Activated naive CD8-positive, alpha-beta T cell treated with anti-CD3 and anti-CD28 coated beads, Interleukin-2, amount 50 U/mL, for 16 hours (primary cell): ENCODE data around the gene RWDD2A.
"Not testable (repeated sequence)": the region's sequence is repeated elsewhere in the genome, so short reads cannot be mapped to it uniquely, and the experiment has no call there.

Source experiments
- DNase-seq: peaks from one replicate; pipeline ENCODE4 v3.0.0-alpha.2; 2020; ENCODE audit warnings: low read depth, low spot score

The RWDD2A gene

GRCh38 chr6:83192871-83193746, at the start of gene RWDD2A, which contains the start of gene PGM3:
TSS of gene RWDD2A (plus strand) at chr6:83193357. CDS start at chr6:83194452, 1,095 bp downstream.
TSS of gene PGM3 (minus strand) at chr6:83193265. CDS start at chr6:83191012, 2,253 bp downstream.
- peak; percentile 77 for DNase-seq

DNA sequence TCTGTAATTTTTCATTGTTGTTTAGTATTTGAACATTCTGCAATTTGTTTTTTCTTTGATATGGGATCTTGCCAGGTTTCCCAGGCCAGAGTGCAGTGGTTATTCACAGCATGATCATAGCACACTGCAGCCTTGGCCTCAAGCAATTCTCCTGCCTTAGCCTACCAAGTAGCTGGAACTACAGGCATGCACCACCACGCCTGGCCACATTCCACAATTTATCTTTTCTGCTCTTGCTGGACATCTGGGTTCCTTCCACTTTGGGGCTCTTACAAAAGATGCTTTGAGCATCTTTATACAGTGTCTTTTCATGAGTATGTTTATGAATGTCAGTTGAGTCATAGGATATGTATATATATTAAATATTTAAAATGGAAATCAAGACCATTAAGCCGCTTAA, 42.0 kb upstream of the RWDD2A start:
- no peak for DNase-seq

GRCh38 chr6:83152913-83153312, 40.2 kb upstream of the RWDD2A start:
- no peak for DNase-seq

DNA sequence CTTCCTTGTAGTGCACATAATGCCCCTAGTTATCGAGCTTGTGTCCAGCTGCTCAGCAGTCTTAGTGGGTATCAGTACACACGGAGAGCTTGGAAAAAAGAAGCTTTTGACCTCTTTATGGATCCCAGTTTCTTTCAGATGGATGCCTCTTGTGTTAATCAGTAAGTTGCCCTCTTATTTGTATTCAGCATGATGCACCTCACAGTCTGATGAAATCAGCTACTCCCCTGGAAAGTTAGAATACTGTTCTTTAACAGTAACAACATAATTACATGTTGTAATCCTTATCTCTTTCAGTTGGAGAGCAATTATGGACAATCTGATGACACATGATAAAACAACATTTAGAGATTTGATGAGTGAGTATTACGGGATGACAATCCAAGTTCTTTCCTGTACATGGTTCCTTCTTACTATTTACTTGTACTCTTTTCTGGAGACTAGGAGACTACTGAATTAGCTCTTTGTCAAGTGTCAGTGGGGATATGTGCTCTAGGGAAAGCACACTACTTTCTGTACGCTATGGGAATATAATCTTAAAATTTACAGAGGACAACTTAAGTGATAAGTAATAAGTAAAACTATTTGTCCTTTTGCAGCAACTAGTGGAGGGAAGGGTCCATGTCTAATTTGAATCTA, 39.2 kb upstream of the RWDD2A start:
- no peak for DNase-seq

DNA sequence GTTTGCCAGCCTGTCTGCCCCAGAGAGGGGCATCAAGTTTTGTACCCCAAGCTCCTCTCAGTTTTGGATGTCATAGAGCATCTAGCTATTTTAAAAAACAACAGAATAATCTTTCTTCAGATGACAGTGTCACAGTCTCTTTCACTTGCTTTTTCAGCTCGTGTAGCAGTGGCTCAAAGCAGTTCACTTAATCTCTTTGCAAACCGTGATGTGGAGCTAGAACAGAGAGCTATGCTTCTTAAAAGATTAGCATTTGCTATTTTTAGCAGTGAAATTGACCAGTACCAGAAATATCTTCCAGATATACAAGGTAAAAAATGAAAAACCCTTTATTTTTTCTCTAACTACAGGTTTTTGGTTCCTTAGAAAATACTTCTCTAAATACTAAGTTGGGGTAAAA, 37.4 kb upstream of the RWDD2A start:
- DNase-seq = no peak

- DNase-seq = no peak
Measured at GRCh38 chr6:83160167-83160566, 33.0 kb upstream of the RWDD2A start.

- DNase-seq = no peak
Measured at GRCh38 chr6:83167726-83168278, 25.4 kb upstream of the RWDD2A start.

GRCh38 chr6:83168556-83168955, 24.6 kb upstream of the RWDD2A start:
- DNase-seq = no peak

DNA sequence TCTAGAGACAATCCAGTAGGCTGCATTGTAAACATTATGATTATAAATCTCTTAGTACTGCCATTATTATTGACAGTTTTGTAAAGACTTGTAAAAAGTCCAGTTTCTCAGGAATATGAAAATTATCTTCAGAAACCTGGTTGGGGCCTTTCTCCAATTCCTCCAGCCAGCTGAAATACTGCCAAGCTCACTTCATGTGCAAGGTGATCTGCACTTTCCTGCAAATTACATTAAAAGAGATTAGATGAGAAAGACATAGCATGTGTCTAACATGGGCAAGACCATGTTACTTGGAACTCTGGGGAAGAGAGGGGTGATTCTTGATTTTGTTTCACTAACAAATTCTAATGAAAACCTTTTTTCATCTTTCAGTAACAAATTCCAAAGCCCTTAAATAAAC, 24.1 kb upstream of the RWDD2A start:
- DNase-seq = no peak

GRCh38 chr6:83169511-83169910, 23.6 kb upstream of the RWDD2A start:
- no peak for DNase-seq

DNA sequence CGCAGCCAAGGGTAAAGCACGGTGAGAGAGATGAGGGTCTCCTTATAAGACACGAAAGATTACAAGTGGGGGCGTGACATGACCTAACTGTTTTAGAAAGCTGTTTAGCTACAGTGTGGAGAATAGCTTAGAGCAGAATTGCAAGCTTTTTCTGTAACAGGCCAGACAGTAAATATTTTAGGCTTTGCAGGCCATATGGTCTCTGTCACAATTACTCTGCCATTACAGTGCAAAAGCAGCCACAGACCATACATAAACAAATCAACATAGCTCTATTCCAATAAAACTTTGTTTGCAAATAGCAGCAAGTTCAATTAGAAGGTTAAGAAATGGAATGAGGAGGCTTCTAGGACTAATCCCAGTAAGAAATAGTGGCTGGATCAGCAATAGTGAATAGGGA, 16.9 kb upstream of the RWDD2A start:
- no peak for DNase-seq

DNA sequence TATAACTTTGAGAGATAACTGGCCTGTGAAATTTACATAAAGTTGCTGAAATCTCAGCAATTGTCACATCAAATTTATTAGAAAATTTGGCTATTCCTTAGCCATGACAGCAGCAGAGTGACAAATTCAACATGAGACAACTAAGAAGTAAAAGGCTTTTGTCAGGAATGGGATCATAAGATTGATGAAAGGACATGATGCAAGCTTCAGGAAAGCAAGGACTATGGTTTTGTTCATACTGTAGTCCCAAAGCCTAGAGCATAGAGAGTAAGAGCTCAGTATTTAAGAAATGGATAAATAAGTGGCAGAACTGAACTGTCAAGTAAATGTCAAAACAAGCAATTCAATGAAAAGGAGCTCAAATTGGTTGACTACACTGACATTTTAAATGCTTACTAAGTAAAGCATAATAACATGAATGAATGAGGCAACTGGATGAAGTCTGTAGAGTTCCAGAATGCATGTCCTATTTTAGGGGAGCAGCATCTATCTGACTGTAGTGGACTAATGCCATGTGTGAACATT, 12.7 kb upstream of the RWDD2A start:
- DNase-seq = no peak

GRCh38 chr6:83182114-83182513, 11.0 kb upstream of the RWDD2A start:
- no peak for DNase-seq

- no peak for DNase-seq
Measured at GRCh38 chr6:83183082-83183828, 9.9 kb upstream of the RWDD2A start.

- DNase-seq = no peak
Measured at GRCh38 chr6:83185096-83185495, 8.1 kb upstream of the RWDD2A start.

DNA sequence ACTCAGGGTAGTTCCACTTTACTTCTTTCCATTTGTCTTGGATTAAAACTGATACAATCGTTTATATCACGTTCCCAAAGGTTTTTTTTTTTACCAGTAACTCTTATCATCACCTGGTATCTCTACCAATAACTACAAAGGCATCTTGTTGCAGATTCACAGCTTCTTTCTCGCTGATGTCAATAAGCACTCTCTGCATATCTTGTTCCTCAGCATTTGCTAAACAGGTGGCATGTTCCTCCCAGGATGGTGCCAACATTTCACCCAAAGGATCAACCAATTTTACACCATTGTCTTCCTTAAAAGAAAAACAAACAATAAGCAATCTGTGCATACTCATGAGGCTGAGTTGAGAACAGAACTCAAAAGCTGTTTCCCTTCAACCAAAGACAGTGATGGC, 4.7 kb upstream of the RWDD2A start:
- no peak for DNase-seq

DNA sequence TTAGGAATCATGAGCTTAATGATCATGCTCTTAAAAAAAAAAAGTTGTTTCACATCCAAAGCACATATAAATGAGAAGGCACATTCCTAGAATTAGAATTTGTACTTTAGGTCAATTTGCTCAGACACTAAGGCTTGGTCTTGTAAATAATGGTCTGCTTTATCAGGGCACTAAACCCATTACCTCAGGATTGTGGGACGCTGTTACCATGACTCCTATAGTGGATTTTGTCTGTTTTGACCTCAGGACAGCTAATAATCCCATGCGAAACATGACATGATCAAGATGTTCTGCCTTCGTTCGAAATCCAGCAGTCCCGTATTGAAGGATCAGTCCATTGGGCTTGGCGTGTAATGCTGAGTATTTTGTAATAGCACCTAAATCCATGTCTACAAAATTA, 2.5 kb upstream of the RWDD2A start:
- no peak for DNase-seq

DNA sequence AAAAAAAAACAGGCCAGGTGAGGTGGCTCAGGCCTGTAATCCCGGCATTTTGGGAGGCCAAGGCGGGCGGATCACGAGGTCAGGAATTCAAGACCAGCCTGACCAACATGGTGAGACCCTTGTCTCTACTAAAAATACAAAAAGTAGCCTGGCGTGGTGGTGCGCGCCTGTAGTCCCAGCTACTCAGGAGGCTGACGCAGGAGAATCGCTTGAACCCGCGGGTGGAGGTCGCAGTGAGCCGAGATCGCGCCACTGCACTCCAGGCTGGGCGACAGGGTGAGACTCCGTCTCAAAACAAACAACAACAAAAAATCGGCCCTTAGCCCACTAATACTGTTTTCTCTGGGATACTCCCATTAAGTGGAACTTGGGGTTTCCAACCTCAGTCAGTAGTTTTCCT, 1.2 kb upstream of the RWDD2A start:
- DNase-seq = not testable (repeated sequence)

DNA sequence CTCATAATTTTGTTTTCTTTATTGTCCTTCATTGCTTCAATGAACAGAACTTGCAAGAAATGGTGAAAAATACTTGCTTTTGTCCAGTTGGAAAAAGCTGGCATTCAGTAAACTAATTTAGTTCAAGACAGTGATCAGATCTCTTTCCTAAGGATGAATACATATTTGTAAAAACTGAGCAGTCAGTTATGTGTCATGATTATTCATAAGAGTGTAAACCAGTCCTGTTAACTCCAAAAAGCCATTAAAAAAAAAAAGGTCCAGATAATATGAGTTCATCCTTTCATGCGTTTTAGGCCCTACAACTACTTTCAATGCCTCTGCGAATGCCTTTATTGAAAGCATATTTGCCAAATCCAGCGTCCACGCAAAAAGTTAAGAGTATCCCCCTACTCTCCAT, 701 bp upstream of the RWDD2A start:
- no peak for DNase-seq

GRCh38 chr6:83193747-83194566, 800 bp downstream of the RWDD2A start:
- no peak for DNase-seq
